Measurements from ENCODE around the gene FMNL1.

The FMNL1 gene

DNA sequence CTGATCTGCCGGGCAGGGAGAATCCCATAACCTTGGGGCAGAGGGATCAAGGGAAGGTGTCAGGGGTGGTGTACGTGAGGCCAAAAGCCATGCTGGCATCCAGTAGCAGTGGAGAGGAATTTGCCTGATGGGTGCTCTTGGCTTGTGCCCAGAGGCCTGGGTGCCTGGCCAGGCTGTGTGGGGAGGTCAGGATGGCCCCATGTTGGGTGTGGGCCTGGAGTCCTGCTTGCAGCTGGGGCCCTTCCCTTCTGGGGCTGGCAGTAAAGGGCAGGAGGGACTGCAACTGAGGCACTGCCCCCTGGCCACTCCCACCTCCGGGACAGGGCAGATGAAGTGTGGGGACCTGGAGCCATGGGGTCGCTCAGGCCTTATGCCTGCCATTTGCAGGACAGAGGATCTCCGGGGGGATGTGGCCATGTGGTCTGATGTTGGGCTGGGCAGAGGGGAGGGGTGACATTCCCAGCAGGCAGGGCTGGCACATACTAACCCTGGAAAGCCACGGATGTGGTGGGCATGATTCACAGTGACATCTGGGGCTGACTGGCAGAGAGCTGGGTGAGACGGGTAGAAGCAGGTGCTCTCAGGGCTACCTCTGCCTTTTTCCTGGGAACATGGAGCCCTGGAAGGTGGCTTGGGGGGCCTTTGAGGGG lies 3.5 kb downstream of the FMNL1 start:
- H3K27me3 Mint-ChIP-seq (ENCODE audit: low read depth, poor library complexity) = peaks cover 50% of the 10 kb centered on the region
- TF ChIP-seq, protein P1, sequence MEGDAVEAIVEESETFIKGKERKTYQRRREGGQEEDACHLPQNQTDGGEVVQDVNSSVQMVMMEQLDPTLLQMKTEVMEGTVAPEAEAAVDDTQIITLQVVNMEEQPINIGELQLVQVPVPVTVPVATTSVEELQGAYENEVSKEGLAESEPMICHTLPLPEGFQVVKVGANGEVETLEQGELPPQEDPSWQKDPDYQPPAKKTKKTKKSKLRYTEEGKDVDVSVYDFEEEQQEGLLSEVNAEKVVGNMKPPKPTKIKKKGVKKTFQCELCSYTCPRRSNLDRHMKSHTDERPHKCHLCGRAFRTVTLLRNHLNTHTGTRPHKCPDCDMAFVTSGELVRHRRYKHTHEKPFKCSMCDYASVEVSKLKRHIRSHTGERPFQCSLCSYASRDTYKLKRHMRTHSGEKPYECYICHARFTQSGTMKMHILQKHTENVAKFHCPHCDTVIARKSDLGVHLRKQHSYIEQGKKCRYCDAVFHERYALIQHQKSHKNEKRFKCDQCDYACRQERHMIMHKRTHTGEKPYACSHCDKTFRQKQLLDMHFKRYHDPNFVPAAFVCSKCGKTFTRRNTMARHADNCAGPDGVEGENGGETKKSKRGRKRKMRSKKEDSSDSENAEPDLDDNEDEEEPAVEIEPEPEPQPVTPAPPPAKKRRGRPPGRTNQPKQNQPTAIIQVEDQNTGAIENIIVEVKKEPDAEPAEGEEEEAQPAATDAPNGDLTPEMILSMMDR (IDR thresholded peaks at IDR 0.05) = no peak
- H3K36me3 Mint-ChIP-seq (ENCODE audit: low read depth) = no peaks in the 10 kb centered on the region
- DNase-seq = no peak
- no peak overlapping the region for H3K27ac Mint-ChIP-seq
- H3K9me3 Mint-ChIP-seq = no peaks in the 10 kb centered on the region
- H3K4me3 Mint-ChIP-seq = no peak overlapping the region
- H3K4me1 Mint-ChIP-seq = peaks cover 22% of the 10 kb centered on the region

- Mint-ChIP-seq H3K4me1 (peaks cover 22% of the 10 kb centered on the region), H3K4me3 (no peak overlapping the region), H3K9me3 (no peaks in the 10 kb centered on the region), H3K27me3 (ENCODE audit: low read depth, poor library complexity) (peaks cover 41% of the 10 kb centered on the region), H3K36me3 (ENCODE audit: low read depth) (no peaks in the 10 kb centered on the region), H3K27ac (no peak overlapping the region)
- no peak for DNase-seq
- TF ChIP-seq, protein P1 (IDR thresholded peaks at IDR 0.05) = no peak
Measured at GRCh38 chr17:45225964-45226530, 4.4 kb downstream of the FMNL1 start.

- no peak for DNase-seq
- H3K36me3 Mint-ChIP-seq (ENCODE audit: low read depth) = no peaks in the 10 kb centered on the region
- H3K27ac Mint-ChIP-seq = no peak overlapping the region
- H3K27me3 Mint-ChIP-seq (ENCODE audit: low read depth, poor library complexity) = peaks cover 38% of the 10 kb centered on the region
- H3K4me3 Mint-ChIP-seq = no peak overlapping the region
- H3K4me1 Mint-ChIP-seq = peaks cover 22% of the 10 kb centered on the region
- H3K9me3 Mint-ChIP-seq = no peaks in the 10 kb centered on the region
- TF ChIP-seq, protein P1 (IDR thresholded peaks at IDR 0.05) = no peak
Measured at GRCh38 chr17:45226576-45226975, 4.9 kb downstream of the FMNL1 start.

GRCh38 chr17:45227101-45227925 lies 5.6 kb downstream of the FMNL1 start:
- TF ChIP-seq, protein P1 (IDR thresholded peaks at IDR 0.05) = no peak
- peaks cover 36% of the 10 kb centered on the region for H3K27me3 Mint-ChIP-seq (ENCODE audit: low read depth, poor library complexity)
- H3K27ac Mint-ChIP-seq = no peak overlapping the region
- DNase-seq = no peak
- H3K4me1 Mint-ChIP-seq = peaks cover 22% of the 10 kb centered on the region
- H3K9me3 Mint-ChIP-seq = no peaks in the 10 kb centered on the region
- no peaks in the 10 kb centered on the region for H3K36me3 Mint-ChIP-seq (ENCODE audit: low read depth)
- no peak overlapping the region for H3K4me3 Mint-ChIP-seq

DNA sequence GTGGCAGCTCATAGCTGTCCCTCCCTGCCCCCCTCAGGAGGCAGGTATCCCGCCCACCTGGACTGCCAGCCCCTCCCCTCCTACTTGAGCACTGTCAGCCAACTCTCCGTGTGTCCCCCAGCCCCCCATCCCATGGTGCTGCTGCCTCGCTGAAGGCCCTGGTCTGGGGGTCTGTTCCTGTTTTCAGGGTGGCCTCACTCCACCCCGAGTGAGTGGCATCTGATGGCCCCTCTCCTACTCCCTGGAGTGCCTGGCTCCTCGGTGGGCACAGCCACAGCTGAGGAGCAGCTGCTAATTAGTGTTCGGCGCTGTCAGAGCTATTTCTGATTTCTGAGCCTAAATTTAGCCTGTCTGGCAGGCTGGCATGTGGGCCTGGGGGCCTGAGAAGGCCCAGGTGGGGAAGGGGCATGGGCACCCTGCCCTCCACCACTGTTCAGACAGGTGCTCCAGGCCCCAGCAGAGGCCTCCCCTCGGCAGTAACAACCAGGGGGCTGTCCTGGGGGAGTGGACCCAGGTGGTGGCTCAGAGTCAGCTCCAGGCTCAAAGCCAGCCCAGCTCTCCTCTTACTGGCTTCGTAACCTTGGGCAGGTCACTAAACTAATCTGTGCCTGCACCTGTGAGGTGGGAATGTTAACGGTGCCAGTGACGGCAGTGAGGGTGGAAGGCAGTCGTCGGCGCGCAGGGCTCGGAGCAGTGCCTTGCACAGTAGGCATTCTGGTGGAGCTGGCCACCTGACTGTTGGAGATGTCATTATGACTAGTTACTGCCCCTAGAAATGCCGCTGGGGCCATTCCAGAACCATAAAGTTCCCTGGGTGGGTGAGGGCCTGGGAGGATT lies 6.5 kb downstream of the FMNL1 start:
- peaks cover 32% of the 10 kb centered on the region for H3K27me3 Mint-ChIP-seq (ENCODE audit: low read depth, poor library complexity)
- H3K36me3 Mint-ChIP-seq (ENCODE audit: low read depth) = no peaks in the 10 kb centered on the region
- H3K27ac Mint-ChIP-seq = no peak overlapping the region
- no peak overlapping the region for H3K4me3 Mint-ChIP-seq
- no peak for DNase-seq
- H3K9me3 Mint-ChIP-seq = no peaks in the 10 kb centered on the region
- TF ChIP-seq, protein P1 (IDR thresholded peaks at IDR 0.05) = no peak
- peaks cover 22% of the 10 kb centered on the region for H3K4me1 Mint-ChIP-seq
